ENCODE results near the gene DUSP7.

The DUSP7 gene

GRCh38 chr3:52078781-52079560, 22.6 kb upstream of the DUSP7 start:
- Histone ChIP-seq H3K9me3 (ENCODE audit: control insufficient read depth, insufficient read depth, low read length) (no peaks in the 10 kb centered on the region), H4K20me1 (ENCODE audit: control insufficient read depth, insufficient read depth, low read depth, low read length) (no peaks in the 10 kb centered on the region), H3K79me2 (ENCODE audit: control insufficient read depth, low read length) (no peaks in the 10 kb centered on the region), H3K9me2 (replicated peaks; ENCODE audit: control insufficient read depth, low read length) (no peaks in the 10 kb centered on the region), H3K27me3 (ENCODE audit: control insufficient read depth, low read length) (no peaks in the 10 kb centered on the region), H3F3A (ENCODE audit: control insufficient read depth, insufficient read depth) (no peaks in the 10 kb centered on the region), H3K4me1 (ENCODE audit: control insufficient read depth, low read length) (no peaks in the 10 kb centered on the region), H3K27ac (ENCODE audit: low read depth, low read length) (no peak overlapping the region), H3K4me3 (ENCODE audit: low read length) (no peak overlapping the region), H3K4me2 (ENCODE audit: low read length) (no peak overlapping the region), H3K36me3 (ENCODE audit: control insufficient read depth, low read length) (peaks cover 3% of the 10 kb centered on the region)
- TF ChIP-seq EZH2phosphoT487 (IDR thresholded peaks at IDR 0.05; ENCODE audit: borderline replicate concordance, low read length) = no peak
- TF ChIP-seq, protein P1, sequence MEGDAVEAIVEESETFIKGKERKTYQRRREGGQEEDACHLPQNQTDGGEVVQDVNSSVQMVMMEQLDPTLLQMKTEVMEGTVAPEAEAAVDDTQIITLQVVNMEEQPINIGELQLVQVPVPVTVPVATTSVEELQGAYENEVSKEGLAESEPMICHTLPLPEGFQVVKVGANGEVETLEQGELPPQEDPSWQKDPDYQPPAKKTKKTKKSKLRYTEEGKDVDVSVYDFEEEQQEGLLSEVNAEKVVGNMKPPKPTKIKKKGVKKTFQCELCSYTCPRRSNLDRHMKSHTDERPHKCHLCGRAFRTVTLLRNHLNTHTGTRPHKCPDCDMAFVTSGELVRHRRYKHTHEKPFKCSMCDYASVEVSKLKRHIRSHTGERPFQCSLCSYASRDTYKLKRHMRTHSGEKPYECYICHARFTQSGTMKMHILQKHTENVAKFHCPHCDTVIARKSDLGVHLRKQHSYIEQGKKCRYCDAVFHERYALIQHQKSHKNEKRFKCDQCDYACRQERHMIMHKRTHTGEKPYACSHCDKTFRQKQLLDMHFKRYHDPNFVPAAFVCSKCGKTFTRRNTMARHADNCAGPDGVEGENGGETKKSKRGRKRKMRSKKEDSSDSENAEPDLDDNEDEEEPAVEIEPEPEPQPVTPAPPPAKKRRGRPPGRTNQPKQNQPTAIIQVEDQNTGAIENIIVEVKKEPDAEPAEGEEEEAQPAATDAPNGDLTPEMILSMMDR (IDR thresholded peaks at IDR 0.05; ENCODE audit: low read depth, low read length, poor library complexity, severe bottlenecking) = no peak

GRCh38 chr3:52077925-52078324, 21.6 kb upstream of the DUSP7 start:
- H3K4me1 ChIP-seq (ENCODE audit: control insufficient read depth, low read length) = no peaks in the 10 kb centered on the region
- H3K9me3 ChIP-seq (ENCODE audit: control insufficient read depth, insufficient read depth, low read length) = no peaks in the 10 kb centered on the region
- no peak overlapping the region for H3K27ac ChIP-seq (ENCODE audit: low read depth, low read length)
- TF ChIP-seq, protein P1 (IDR thresholded peaks at IDR 0.05; ENCODE audit: low read depth, low read length, poor library complexity, severe bottlenecking) = no peak
- no peaks in the 10 kb centered on the region for H4K20me1 ChIP-seq (ENCODE audit: control insufficient read depth, insufficient read depth, low read depth, low read length)
- peaks cover 3% of the 10 kb centered on the region for H3K36me3 ChIP-seq (ENCODE audit: control insufficient read depth, low read length)
- H3K27me3 ChIP-seq (ENCODE audit: control insufficient read depth, low read length) = no peaks in the 10 kb centered on the region
- no peaks in the 10 kb centered on the region for H3F3A ChIP-seq (ENCODE audit: control insufficient read depth, insufficient read depth)
- H3K4me3 ChIP-seq (ENCODE audit: low read length) = no peak overlapping the region
- no peaks in the 10 kb centered on the region for H3K79me2 ChIP-seq (ENCODE audit: control insufficient read depth, low read length)
- H3K4me2 ChIP-seq (ENCODE audit: low read length) = no peak overlapping the region
- H3K9me2 ChIP-seq (replicated peaks; ENCODE audit: control insufficient read depth, low read length) = no peaks in the 10 kb centered on the region

DNA sequence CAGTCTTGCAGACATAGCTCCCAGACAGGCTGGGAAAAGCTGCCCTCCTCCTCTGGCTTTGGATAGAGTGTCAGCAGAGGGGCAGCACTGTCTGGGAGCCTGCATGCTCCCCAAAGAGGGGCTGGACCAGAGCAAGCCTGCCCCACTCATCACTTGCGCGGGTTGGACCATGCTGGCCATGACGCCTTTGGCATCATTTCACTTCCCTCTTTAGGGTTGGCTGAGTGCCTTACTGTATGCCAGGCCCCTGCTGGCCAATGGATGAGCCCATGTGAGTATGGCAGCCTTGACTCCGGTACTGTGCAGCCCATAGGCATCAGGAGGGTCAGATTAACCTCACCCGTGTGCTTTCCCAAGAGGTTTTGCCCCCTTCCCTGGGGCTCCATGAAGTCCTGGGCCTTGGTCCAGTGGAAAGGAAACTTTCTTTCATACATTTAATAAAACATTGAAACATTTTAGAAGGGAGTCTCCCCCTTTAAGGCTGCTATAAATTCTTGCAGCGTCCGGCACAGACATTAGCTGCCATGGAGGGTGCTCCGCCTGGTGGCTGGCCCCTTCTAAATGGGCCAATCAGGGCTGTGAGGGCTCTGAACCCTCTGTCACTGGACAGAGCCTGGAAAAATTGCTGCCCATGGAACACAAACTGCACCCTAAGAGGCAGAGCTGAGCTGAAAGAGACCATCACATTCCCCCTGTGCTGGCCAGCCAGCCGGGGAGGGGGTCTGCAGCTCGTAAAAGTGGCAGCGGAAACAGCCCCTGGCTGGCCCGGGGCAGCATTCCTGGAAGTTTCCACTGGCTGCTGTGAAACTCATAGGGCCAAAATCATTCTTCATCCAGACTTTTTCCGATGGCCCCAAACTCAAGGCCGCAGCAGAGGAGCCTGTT, 20.8 kb upstream of the DUSP7 start:
- no peak overlapping the region for H3K4me3 ChIP-seq (ENCODE audit: low read length)
- no peak overlapping the region for H3K4me2 ChIP-seq (ENCODE audit: low read length)
- no peaks in the 10 kb centered on the region for H3K9me3 ChIP-seq (ENCODE audit: control insufficient read depth, insufficient read depth, low read length)
- TF ChIP-seq, protein P1 (IDR thresholded peaks at IDR 0.05; ENCODE audit: low read depth, low read length, poor library complexity, severe bottlenecking) = no peak
- TF ChIP-seq EZH2phosphoT487 (IDR thresholded peaks at IDR 0.05; ENCODE audit: borderline replicate concordance, low read length) = no peak
- no peaks in the 10 kb centered on the region for H3K27me3 ChIP-seq (ENCODE audit: control insufficient read depth, low read length)
- H3K27ac ChIP-seq (ENCODE audit: low read depth, low read length) = no peak overlapping the region
- no peaks in the 10 kb centered on the region for H3K4me1 ChIP-seq (ENCODE audit: control insufficient read depth, low read length)
- H3K36me3 ChIP-seq (ENCODE audit: control insufficient read depth, low read length) = peaks cover 3% of the 10 kb centered on the region
- H3F3A ChIP-seq (ENCODE audit: control insufficient read depth, insufficient read depth) = no peaks in the 10 kb centered on the region
- no peaks in the 10 kb centered on the region for H3K79me2 ChIP-seq (ENCODE audit: control insufficient read depth, low read length)
- H3K9me2 ChIP-seq (replicated peaks; ENCODE audit: control insufficient read depth, low read length) = no peaks in the 10 kb centered on the region
- no peaks in the 10 kb centered on the region for H4K20me1 ChIP-seq (ENCODE audit: control insufficient read depth, insufficient read depth, low read depth, low read length)
